Right lung (tissue), 5 donors: Measurements from ENCODE around the gene ATP5F1B. TPM values are rescaled to one million over a fixed set of nuclear protein-coding genes. Genes with fewer than 3 reads are reported as not detected.

Experiments used
- DNase-seq, 2 donors: peaks; one replicate each; pipeline ENCODE4 v3.0.0-alpha.2; 2013
- polyA plus RNA-seq, 5 donors: library from polyadenylated mRNA; unstranded; fragments of 120-200 nt; gene quantifications; one replicate each; pipeline versions ENCODE4 v1.2.1 to v1.2.3, GENCODE V29; 2013; ENCODE audit warnings: inconsistent platforms in 1 of 5, low replicate concordance in 1 of 5; ENCODE audit not compliant: insufficient read length in 5 of 5, insufficient read depth in 1 of 5

Gene ATP5F1B
- polyA plus RNA-seq, 5 donors = 559 to 605 (median 592) TPM

GRCh38 chr12:56628671-56629458 is 16.9 kb downstream of the ATP5F1B start:
- peak; percentile 59 to 63 for DNase-seq

GRCh38 chr12:56626701-56627100 is 19.1 kb downstream of the ATP5F1B start:
- DNase-seq = no peak

- no peak for DNase-seq
Observed at GRCh38 chr12:56622535-56622934, 23.2 kb downstream of the ATP5F1B start.

GRCh38 chr12:56616925-56617324 is 28.9 kb downstream of the ATP5F1B start:
- no peak for DNase-seq

- DNase-seq = no peak
Observed at GRCh38 chr12:56616244-56616643, 29.5 kb downstream of the ATP5F1B start.

- DNase-seq = no peak
Observed at GRCh38 chr12:56614627-56615026, 31.2 kb downstream of the ATP5F1B start.

GRCh38 chr12:56604355-56604754 is 41.4 kb downstream of the ATP5F1B start:
- DNase-seq = no peak

- no peak for DNase-seq
Observed at GRCh38 chr12:56602239-56602638, 43.5 kb downstream of the ATP5F1B start.

GRCh38 chr12:56601503-56601902 is 44.3 kb downstream of the ATP5F1B start:
- DNase-seq = no peak

GRCh38 chr12:56600753-56601152 is 45.0 kb downstream of the ATP5F1B start:
- no peak for DNase-seq

GRCh38 chr12:56599797-56600196 is 46.0 kb downstream of the ATP5F1B start:
- no peak for DNase-seq

- no peak for DNase-seq
Observed at GRCh38 chr12:56599041-56599440, 46.7 kb downstream of the ATP5F1B start.

GRCh38 chr12:56596815-56597214 is 49.0 kb downstream of the ATP5F1B start:
- DNase-seq = no peak

- peak; percentile 21 to 54 for DNase-seq
Observed at GRCh38 chr12:56593909-56594621, 51.7 kb downstream of the ATP5F1B start.

GRCh38 chr12:56591961-56592360 is 53.8 kb downstream of the ATP5F1B start:
- DNase-seq = no peak

- DNase-seq = no peak
Observed at GRCh38 chr12:56591126-56591525, 54.7 kb downstream of the ATP5F1B start.

GRCh38 chr12:56590237-56590830 is 55.5 kb downstream of the ATP5F1B start:
- no peak for DNase-seq

- no peak for DNase-seq
Observed at GRCh38 chr12:56589783-56590182, 56.0 kb downstream of the ATP5F1B start.
